Stimulated activated CD4-positive, alpha-beta T cell treated with anti-CD3 and anti-CD28 coated beads, TNF-alpha, amount 100 ng/mL, for 1 hour (primary cell): Measurements from ENCODE around the gene DHRS3.

Experiments used
- DNase-seq, 3 donors: peaks; one replicate each; pipeline ENCODE4 v3.0.0-alpha.2; 2020; ENCODE audit warnings: low read depth in 3 of 3, low spot score in 1 of 3

Gene DHRS3

GRCh38 chr1:12555411-12556367, 62.3 kb downstream of the DHRS3 start:
- no peak for DNase-seq

- no peak for DNase-seq
Measured at GRCh38 chr1:12554521-12555305, 63.3 kb downstream of the DHRS3 start.

DNA sequence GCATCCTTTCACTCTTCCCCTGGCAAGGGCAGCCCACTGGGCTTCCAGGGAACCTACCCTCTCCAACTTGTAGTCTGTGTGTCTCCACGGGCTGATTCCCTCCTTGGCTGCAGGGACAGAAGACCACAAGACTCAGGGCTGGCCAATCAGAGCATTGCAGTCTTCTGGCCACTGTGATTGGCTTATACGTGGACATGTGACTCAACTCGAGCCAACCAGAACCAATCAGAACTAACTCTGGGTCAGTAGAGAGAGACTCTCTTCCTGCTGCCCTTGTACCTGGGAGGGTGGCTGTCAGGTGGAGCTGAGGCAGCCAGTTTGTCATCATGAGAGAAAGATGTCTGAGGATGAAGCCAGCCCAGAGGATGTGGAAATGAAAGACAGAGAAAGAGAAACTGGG, 64.0 kb downstream of the DHRS3 start:
- no peak for DNase-seq

DNA sequence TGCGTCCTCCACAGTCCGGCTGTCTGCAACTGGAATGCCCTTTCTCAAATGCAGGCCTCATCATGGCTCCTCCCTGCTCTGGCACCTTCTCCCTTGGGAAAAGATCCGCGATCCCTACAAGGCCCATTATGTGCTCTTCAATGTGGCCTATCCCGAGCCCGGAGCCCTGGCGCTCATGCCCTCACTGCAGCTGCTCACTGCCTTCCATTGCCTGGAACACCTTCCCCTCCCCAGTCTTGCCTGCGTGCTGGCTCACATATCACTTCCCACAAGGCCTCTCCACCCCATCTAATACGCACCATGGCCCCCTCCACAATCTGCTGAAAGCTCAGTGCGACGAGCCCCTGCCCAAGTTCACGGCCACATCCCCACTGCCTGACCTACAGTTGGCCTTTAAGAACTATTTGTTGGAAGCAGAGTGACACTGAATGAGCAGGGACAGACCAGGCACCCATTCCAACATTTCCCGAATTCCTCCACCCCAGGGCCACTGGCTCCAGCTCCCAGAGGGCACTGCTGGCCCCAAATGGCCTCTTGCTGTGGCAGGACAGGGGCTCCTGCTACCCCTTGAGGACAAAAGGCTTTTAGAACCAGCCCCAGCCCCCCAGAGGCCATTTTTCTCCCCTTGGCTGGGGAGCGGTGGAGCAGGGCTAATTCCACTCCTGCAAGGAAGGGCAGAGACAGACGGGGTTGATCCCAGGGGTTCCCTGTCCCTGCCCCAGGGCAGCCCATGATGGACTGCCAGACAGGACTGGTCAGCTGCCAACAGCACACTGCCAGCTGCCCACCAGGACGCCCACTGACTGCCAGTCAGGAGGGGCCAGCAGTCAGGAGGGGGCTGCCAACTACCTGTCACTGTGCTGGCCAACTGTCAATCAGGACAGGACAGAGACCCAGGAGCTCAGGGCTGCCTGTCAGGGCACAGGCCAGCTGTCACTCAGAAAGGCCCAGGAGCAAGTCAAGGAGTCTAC, 64.8 kb downstream of the DHRS3 start:
- DNase-seq: no peak

DNA sequence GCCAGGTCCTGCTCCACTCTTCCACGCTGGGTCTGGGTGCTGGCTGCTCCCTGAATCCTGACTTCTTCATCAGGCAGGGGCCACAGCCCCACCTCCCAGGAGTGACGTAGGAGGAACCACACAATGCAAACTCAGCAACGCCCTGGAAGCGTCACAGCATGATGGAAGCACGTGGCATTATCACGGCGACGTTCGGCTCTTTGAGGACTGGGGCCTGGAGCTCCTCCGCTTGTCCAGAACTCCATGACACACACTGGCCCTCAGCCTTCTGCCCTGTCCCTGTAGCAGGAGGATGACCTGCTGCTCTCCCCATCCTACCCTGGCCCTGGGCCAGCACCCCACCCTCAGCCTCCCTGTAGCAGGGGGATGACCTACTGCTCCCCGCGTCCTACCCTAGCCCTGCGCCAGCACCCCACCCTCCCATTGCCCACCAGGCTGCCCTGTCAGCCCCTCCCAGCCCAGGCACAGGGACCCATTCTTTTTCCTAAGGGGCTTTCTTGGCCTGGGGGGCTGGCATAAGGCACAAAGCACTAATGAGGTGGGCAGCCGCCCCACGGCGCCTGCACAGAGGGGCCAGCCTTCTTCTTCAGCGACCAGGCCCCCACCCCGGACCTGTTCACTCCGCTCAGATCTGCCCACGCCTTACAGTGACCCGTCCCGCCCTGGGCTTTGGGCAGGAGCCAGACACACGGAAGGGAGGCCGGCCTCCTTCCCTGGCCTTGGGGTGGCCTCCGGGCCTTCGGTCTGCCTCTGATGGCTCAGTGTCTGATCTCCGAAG, 65.7 kb downstream of the DHRS3 start:
- DNase-seq: no peak

DNA sequence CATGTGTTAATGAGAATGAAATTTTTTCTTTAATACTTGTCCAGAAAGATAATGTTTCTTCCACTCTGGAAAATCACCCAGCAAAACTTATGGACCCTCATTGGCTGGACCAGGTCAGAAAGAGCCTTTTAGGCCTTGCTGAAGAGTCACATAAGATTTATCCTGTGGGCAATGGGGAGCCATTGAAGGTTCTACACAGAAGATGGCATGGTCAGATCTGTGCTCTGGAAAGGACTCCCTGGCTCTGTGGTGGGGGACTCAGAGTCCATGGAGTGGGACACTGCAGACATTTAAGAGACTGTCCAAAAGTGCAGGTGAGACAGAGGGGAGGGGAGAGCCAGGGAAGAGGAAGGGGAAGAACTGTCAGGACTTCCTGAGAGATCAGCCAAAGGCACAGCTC, 66.4 kb downstream of the DHRS3 start:
- no peak for DNase-seq

DNA sequence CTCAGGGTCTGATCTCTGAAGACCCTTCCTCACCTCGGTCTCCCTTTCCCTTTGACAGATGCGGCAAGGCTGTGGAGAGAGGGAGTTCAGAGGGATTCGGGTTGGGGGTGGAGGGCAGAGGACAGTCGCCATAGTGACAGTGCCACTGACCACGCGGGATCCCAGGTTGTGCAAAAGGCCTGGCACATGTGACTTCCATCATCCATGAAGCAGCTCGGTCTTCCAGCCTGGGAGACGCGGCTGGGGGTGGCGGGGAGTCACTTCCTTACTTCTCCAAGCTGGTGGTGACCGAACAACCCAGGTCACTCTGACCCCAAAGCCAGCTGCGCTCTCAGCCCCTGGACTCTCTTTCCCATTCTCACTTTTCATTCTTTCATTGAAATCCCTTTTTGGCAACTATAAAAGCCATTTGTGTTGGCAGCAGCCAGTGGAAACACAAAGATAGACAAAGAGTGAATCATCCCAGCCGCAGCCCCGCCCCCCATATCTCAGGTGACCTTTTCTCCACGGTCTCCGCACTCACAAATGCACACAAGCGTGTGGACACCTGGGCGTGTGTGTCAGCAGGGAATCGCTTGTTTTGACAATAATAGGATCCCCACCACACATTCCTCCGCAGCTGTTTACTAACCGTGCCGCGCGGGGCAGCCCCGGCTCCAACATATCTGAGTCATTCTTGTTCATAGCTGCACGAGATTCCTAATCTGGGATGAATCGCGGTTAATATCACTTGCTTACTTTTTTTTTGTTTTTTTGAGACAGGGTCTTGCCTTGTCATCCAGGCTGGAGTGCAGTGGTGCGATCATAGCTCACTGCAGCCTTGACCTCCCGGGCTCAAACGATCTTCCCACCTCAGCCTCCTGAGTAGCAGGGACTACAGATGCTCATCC, 68.3 kb downstream of the DHRS3 start:
- no peak for DNase-seq

- no peak for DNase-seq
Measured at GRCh38 chr1:12548973-12549459, 69.0 kb downstream of the DHRS3 start.

DNA sequence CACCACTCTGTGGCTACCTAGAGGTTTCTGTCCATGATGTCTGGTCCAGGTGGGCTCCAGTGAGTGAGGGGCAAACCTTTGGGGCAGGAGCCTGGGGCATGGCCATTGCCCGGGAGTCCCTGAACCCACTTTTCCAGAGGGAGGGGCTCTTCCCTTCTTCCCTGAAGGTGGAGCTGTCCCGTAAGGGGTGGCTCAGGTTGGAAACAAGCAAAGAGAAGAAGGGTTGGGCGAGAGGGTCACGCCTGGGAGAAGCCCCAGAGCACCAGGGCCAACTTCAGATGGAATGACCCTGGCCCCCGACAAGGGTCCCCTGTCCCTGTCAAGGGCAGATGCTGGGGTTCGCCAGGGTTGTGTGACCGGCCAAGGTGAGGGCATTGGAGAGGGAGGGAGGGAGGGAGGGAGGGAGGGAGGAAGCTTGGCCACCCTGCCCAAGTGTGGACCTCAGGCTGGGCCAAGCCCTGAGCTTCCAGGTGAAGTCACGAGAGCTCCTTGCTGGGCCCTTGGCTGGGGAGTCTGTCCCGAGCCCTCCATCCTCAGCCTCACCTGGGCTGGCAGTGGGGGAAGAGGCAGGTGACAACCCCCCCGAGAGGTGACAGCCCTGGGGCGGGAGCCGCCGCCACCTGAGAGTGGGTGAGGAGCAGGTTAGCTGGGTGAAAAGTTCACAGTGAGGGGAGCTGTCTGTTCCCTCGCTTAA, 69.6 kb downstream of the DHRS3 start:
- no peak for DNase-seq

GRCh38 chr1:12547586-12548225, 70.3 kb downstream of the DHRS3 start:
- DNase-seq: no peak

GRCh38 chr1:12546771-12547585, 71.0 kb downstream of the DHRS3 start:
- DNase-seq: no peak

DNA sequence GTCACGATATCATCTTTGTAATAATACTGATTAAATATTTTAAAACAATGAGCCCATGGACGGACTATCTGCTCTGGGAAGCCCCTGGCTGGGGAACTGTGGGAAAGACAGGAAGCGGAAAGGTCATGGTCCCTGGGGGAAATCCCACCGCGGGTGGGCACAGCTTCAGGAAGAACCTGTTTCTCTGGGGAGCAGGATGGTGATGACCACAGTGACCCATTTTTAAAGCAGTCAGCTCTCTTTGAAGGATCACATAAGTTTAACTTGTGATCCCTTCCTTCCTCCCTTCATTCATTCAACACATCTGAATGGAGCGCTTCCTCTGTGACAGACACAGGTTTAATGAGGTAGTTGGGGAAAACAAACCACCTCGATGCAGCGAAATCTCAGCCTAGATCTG, 73.0 kb downstream of the DHRS3 start:
- DNase-seq: no peak

DNA sequence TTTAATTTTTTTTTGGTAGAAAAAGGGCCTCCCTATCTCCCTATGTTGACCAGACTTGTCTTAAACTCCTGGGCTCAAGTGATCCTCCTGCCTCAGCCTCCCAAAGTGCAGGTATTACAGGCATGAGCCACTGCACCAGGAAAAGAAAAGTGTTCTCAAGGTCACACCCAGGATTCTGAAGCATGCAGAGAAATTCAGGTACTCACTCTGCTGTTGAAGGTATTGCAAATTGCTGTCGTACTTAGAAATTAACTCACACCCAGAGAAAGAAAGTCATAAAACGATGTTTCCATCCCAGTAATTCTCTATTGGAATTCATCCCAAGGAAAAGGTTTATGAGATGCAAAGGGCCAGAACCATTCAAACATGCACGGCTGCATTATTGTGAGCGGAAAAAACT, 73.7 kb downstream of the DHRS3 start:
- no peak for DNase-seq

DNA sequence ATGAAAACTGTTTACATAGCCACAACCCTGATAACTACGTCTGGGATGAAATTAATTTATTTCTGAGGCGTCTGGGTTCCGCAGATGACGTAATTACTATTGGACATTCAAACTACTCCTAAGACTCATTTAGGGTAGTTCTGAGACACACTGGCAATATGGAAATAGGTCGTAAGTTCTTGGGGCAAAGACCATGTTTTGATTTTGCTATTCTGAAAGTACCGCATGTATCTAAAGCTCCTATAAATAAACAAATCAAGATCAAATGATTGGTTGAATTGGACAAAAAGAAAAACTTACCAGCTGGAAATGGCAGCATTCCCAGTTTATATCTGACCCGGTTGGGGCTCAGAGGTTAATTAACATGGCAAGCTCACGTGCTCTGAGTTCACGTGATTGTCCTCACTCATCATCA, 74.3 kb downstream of the DHRS3 start:
- no peak for DNase-seq

DNA sequence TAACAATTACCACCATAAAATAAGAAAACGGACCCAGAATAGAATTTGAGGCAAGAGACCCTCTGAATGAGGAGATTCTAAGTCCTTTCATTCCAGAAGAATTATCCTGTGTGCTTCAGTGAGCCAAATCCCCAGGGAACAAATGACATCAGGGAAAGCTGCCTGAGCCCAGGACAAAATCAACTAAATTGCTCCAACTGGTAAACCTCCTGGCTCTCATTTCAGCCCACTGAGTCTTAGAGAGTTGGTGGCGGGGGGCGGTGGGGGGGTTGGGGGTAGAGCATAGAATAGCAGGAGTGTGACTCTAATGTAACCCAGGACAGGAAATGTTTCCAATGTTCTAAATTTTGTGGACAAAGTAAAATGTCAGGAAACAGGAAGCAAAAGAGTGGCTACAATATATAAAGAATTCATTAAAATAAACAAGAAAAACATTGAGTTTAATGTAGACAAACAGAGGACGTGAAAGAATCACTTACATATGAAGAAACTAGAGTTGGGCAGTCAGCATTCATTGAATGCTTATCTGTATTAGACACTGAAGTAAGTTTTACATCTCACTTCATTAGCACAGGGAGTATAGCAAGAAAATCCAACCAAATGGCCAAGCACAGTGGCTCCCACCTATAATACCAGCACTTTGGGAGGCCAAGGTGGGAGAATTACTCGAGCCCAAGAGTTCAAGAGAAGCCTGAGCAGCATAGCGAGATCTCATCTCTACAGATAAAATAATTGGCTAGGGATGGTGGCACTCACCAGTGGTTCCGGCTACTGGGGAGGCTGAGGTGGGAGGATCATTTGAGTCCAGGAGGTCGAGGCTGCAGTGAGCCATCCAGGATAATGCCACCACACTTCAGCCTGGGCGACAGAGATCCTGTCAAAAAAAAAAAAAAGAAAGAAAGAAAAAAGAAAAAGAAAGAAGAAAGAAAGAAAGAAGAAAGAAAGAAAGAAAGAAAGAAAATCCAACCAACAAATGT, 75.1 kb downstream of the DHRS3 start:
- no peak for DNase-seq

DNA sequence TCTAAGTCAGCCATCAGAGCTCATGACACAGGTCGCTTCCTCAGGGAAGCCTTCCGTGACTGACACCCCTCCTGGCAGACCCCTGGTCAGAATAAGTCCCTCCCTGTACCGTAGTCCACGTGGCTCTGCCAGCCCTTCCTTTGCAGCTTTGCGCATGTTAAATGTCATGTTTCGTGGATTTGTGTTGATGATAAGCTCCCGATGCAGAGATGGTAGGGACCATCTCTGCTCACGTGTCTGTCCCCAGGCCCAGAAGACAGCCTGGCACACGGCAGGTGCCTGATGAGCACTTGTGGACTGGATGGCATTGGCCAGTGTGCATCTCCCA, 75.9 kb downstream of the DHRS3 start:
- DNase-seq: no peak
